Suprapubic skin (tissue), 4 donors: ENCODE measurements around the gene VASP.

Experiments used
- POLR2A ChIP-seq, 2 donors: fragments of 450-650 bp; IDR thresholded peaks; one replicate each; pipeline ENCODE4 v1.6.1; 2017; ENCODE audit warnings: antibody characterized with exemption in 2 of 2, mild to moderate bottlenecking in 2 of 2, moderate library complexity in 2 of 2
- POLR2AphosphoS5 ChIP-seq, 3 donors: sonication (generic); formaldehyde crosslinking; IDR thresholded peaks; one replicate each; pipeline ENCODE4 v1.6.1; 2017; ENCODE audit warnings: antibody characterized with exemption in 3 of 3
- TF ChIP-seq, protein P1 (sequence below), 2 donors: fragments of 200-600 bp in 1 of 2; fragments of 450-650 bp in 1 of 2; sonication (generic) in 1 of 2; IDR thresholded peaks; one replicate each; pipeline ENCODE4 v1.5.1; 2016 to 2019; ENCODE audit warnings: antibody characterized with exemption in 2 of 2, mild to moderate bottlenecking in 1 of 2, moderate library complexity in 1 of 2

DNA sequence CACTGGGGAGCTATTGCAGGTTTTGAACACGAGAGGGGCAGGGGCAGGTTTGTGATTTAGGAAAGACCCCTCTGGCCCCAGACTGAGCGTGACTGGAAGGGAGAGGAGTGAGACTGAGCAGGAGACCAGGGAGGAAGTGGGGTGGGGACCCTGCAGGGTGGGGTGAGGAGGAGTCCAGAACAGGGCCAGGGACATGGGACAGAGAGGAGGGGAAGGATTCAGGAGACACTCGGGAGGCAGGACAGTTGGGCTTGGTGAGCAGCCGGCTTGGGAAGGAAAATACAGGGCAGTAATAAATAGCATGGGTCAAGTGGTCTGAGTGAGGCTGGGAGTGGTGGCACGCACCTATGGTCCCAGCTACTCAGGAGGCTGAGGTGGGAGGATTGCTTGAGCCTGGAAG is 30.1 kb upstream of the VASP start:
- TF ChIP-seq, protein P1, sequence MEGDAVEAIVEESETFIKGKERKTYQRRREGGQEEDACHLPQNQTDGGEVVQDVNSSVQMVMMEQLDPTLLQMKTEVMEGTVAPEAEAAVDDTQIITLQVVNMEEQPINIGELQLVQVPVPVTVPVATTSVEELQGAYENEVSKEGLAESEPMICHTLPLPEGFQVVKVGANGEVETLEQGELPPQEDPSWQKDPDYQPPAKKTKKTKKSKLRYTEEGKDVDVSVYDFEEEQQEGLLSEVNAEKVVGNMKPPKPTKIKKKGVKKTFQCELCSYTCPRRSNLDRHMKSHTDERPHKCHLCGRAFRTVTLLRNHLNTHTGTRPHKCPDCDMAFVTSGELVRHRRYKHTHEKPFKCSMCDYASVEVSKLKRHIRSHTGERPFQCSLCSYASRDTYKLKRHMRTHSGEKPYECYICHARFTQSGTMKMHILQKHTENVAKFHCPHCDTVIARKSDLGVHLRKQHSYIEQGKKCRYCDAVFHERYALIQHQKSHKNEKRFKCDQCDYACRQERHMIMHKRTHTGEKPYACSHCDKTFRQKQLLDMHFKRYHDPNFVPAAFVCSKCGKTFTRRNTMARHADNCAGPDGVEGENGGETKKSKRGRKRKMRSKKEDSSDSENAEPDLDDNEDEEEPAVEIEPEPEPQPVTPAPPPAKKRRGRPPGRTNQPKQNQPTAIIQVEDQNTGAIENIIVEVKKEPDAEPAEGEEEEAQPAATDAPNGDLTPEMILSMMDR (IDR thresholded peaks at IDR 0.05): no peak
- no peak for TF ChIP-seq POLR2A (IDR thresholded peaks at IDR 0.05)
- TF ChIP-seq POLR2AphosphoS5 (IDR thresholded peaks at IDR 0.05): no peak
